ENCODE results near the gene TJAP1.

The TJAP1 gene

DNA sequence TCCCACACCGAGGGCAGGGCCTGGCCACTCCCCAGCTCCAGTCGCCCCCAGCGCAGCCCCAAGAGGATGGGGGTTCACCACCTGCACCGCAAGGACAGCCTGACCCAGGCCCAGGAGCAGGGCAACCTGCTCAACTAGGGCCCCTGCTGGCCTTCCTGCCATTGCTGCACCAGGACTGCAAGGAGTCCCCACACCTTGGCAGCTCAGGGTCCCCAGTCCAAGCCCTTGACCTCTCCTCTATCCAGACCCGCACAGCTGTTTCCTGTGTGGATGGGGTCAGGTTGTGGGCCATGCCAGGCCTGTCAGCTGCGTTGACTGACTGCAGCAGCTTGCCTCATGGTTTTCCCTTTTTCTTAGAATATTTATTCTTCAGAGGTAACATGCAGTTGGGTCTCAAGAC lies 28.3 kb downstream of the TJAP1 start:
- Histone ChIP-seq H3K27ac (ENCODE audit: low read length, poor library complexity, severe bottlenecking) (no peak overlapping the region), H3K36me3 (ENCODE audit: control insufficient read depth in 1 of 2, insufficient read depth in 2 of 2, low read depth in 1 of 2, low read length in 2 of 2) (peaks cover 50 to 52% of the 10 kb centered on the region in 2 experiments), H3K9ac (ENCODE audit: low read length) (no peak overlapping the region), H3K4me1 (ENCODE audit: control insufficient read depth, insufficient read depth, low read depth, low read length) (peaks cover 14% of the 10 kb centered on the region), H2BK12ac (ENCODE audit: low read length in 2 of 2) (no peak overlapping the region), H3K14ac (ENCODE audit: low read length in 2 of 2) (no peak overlapping the region), H3K18ac (ENCODE audit: low read depth in 1 of 2, low read length in 2 of 2) (no peak overlapping the region), H3K27me3 (ENCODE audit: control insufficient read depth in 1 of 2, insufficient read depth in 1 of 2, low read length in 2 of 2) (peaks cover 0 to 19% of the 10 kb centered on the region in 2 experiments), H3K23ac (ENCODE audit: low read length in 2 of 2) (no peak overlapping the region), H3K4ac (ENCODE audit: low read depth in 1 of 2, low read length in 2 of 2) (no peak overlapping the region), H2AFZ (ENCODE audit: low read depth, low read length) (no peak overlapping the region), H2BK120ac (ENCODE audit: low read depth, low read length) (no peak overlapping the region), H4K91ac (ENCODE audit: low read length) (no peak overlapping the region), H4K8ac (ENCODE audit: low read length) (no peak overlapping the region), H3K4me2 (ENCODE audit: low read length, poor library complexity, severe bottlenecking) (no peak overlapping the region), H3K4me3 (ENCODE audit: insufficient read depth in 1 of 2, low read depth in 1 of 2, low read length in 2 of 2) (no peak overlapping the region), H2BK5ac (ENCODE audit: low read depth, low read length, poor library complexity, severe bottlenecking) (no peak overlapping the region), H2BK15ac (ENCODE audit: low read depth, poor library complexity, severe bottlenecking) (no peak overlapping the region), H3K79me1 (replicated peaks; ENCODE audit: low read length, poor library complexity, severe bottlenecking) (no peaks in the 10 kb centered on the region), H3K9me3 (ENCODE audit: control insufficient read depth, low read length) (no peaks in the 10 kb centered on the region), H2AK5ac (ENCODE audit: low read length, severe bottlenecking) (no peak overlapping the region)
- 91% methylated on average over 5 of the region's 6 CpGs for WGBS
- no peak for DNase-seq

DNA sequence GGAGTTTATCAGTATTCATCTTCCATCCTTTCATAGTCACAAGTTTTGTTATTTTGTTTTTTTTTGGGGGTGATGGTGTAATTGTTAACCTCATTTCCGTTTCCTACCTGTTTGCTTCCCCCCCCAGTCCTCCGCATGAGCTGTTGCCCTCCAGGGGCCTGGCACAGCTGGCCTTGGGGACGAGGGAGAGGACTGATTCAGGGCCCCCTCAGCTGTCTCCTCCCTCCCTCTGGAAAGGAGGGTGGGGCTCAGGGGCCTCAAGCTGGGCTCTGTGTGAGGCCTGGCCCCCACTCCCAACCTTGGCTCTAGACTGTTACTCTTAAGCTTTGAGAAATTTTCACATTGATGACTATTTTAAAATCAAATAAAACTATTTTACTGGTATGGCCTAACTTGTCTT lies 28.8 kb downstream of the TJAP1 start:
- H3K4me1 ChIP-seq (ENCODE audit: control insufficient read depth, insufficient read depth, low read depth, low read length): peaks cover 16% of the 10 kb centered on the region
- H2BK120ac ChIP-seq (ENCODE audit: low read depth, low read length): no peak overlapping the region
- no peak overlapping the region for H4K8ac ChIP-seq (ENCODE audit: low read length)
- H2BK12ac ChIP-seq (ENCODE audit: low read length in 2 of 2): no peak overlapping the region
- H3K4ac ChIP-seq (ENCODE audit: low read depth in 1 of 2, low read length in 2 of 2): no peak overlapping the region
- H2BK15ac ChIP-seq (ENCODE audit: low read depth, poor library complexity, severe bottlenecking): no peak overlapping the region
- no peak for DNase-seq
- H2BK5ac ChIP-seq (ENCODE audit: low read depth, low read length, poor library complexity, severe bottlenecking): no peak overlapping the region
- H2AK5ac ChIP-seq (ENCODE audit: low read length, severe bottlenecking): no peak overlapping the region
- no peak overlapping the region for H3K4me2 ChIP-seq (ENCODE audit: low read length, poor library complexity, severe bottlenecking)
- peaks cover 0 to 19% of the 10 kb centered on the region in 2 experiments for H3K27me3 ChIP-seq (ENCODE audit: control insufficient read depth in 1 of 2, insufficient read depth in 1 of 2, low read length in 2 of 2)
- no peak overlapping the region for H3K18ac ChIP-seq (ENCODE audit: low read depth in 1 of 2, low read length in 2 of 2)
- no peak overlapping the region for H3K14ac ChIP-seq (ENCODE audit: low read length in 2 of 2)
- no peak overlapping the region for H3K27ac ChIP-seq (ENCODE audit: low read length, poor library complexity, severe bottlenecking)
- H3K36me3 ChIP-seq (ENCODE audit: control insufficient read depth in 1 of 2, insufficient read depth in 2 of 2, low read depth in 1 of 2, low read length in 2 of 2): peaks cover 50 to 51% of the 10 kb centered on the region in 2 experiments
- no peak overlapping the region for H2AFZ ChIP-seq (ENCODE audit: low read depth, low read length)
- 80% methylated on average over 3 of the region's 3 CpGs for WGBS
- H3K4me3 ChIP-seq (ENCODE audit: insufficient read depth in 1 of 2, low read depth in 1 of 2, low read length in 2 of 2): no peak overlapping the region
- no peaks in the 10 kb centered on the region for H3K79me1 ChIP-seq (replicated peaks; ENCODE audit: low read length, poor library complexity, severe bottlenecking)
- H3K23ac ChIP-seq (ENCODE audit: low read length in 2 of 2): no peak overlapping the region
- H4K91ac ChIP-seq (ENCODE audit: low read length): peak overlapping the region; percentile 28
- peak overlapping the region; percentile 63 for H3K9ac ChIP-seq (ENCODE audit: low read length)
- H3K9me3 ChIP-seq (ENCODE audit: control insufficient read depth, low read length): no peaks in the 10 kb centered on the region

DNA sequence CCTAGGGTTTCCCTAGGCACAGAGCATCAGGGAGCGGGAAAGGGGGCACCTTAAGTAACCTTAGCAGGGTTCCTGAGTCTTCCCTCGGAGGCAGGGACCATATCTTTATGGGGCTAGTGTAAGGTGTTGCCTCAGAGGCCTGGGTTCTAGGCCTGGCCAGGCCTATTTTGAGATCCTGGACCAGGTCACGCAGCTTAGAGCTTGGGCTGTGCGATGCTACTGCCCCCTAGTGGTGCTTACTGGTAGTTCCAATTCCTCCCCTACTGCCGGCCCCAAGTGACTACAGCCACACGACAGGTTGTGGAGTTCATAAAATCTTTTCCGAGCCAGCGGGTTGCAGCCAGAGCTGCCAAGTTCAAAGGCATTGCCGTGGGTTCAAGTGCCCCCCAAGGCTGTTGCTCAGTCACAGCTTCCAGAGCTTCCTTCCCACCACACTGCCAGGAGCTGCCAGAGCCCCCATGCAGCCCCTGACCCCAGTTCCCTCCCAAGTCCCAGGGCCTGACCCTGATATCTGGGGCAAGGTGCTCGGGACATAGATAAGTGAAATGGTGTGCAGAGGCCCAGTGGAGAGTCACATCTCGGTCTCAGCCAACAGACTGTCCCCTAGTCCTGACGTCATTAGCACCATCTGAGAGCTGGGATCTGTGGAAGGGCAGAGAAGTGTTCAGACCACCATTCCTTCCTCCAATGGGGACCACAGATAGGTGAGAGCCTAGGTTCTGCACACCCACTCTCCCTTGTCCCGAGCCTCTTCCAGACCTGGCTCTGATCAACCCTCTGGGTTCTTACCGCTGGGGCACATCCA lies 29.5 kb downstream of the TJAP1 start:
- Histone ChIP-seq H3K4me2 (ENCODE audit: low read length, poor library complexity, severe bottlenecking) (no peak overlapping the region), H4K8ac (ENCODE audit: low read length) (no peak overlapping the region), H3K9me3 (ENCODE audit: control insufficient read depth, low read length) (no peaks in the 10 kb centered on the region), H2AK5ac (ENCODE audit: low read length, severe bottlenecking) (no peak overlapping the region), H3K27ac (ENCODE audit: low read length, poor library complexity, severe bottlenecking) (no peak overlapping the region), H3K23ac (ENCODE audit: low read length in 2 of 2) (no peak overlapping the region), H3K14ac (ENCODE audit: low read length in 2 of 2) (no peak overlapping the region), H2BK120ac (ENCODE audit: low read depth, low read length) (no peak overlapping the region), H3K18ac (ENCODE audit: low read depth in 1 of 2, low read length in 2 of 2) (no peak overlapping the region), H3K4me1 (ENCODE audit: control insufficient read depth, insufficient read depth, low read depth, low read length) (peaks cover 16% of the 10 kb centered on the region), H3K79me1 (replicated peaks; ENCODE audit: low read length, poor library complexity, severe bottlenecking) (no peaks in the 10 kb centered on the region), H2BK15ac (ENCODE audit: low read depth, poor library complexity, severe bottlenecking) (no peak overlapping the region), H3K36me3 (ENCODE audit: control insufficient read depth in 1 of 2, insufficient read depth in 2 of 2, low read depth in 1 of 2, low read length in 2 of 2) (peaks cover 51 to 52% of the 10 kb centered on the region in 2 experiments), H2BK12ac (ENCODE audit: low read length in 2 of 2) (no peak overlapping the region), H3K4me3 (ENCODE audit: insufficient read depth in 1 of 2, low read depth in 1 of 2, low read length in 2 of 2) (no peak overlapping the region), H2BK5ac (ENCODE audit: low read depth, low read length, poor library complexity, severe bottlenecking) (no peak overlapping the region), H3K4ac (ENCODE audit: low read depth in 1 of 2, low read length in 2 of 2) (no peak overlapping the region), H4K91ac (ENCODE audit: low read length) (no peak overlapping the region), H3K9ac (ENCODE audit: low read length) (peak overlapping the region; percentile 63), H3K27me3 (ENCODE audit: control insufficient read depth in 1 of 2, insufficient read depth in 1 of 2, low read length in 2 of 2) (peaks cover 0 to 19% of the 10 kb centered on the region in 2 experiments), H2AFZ (ENCODE audit: low read depth, low read length) (no peak overlapping the region)
- DNase-seq: peak; percentile 84
- 36% methylated on average over 14 of the region's 14 CpGs for WGBS

DNA sequence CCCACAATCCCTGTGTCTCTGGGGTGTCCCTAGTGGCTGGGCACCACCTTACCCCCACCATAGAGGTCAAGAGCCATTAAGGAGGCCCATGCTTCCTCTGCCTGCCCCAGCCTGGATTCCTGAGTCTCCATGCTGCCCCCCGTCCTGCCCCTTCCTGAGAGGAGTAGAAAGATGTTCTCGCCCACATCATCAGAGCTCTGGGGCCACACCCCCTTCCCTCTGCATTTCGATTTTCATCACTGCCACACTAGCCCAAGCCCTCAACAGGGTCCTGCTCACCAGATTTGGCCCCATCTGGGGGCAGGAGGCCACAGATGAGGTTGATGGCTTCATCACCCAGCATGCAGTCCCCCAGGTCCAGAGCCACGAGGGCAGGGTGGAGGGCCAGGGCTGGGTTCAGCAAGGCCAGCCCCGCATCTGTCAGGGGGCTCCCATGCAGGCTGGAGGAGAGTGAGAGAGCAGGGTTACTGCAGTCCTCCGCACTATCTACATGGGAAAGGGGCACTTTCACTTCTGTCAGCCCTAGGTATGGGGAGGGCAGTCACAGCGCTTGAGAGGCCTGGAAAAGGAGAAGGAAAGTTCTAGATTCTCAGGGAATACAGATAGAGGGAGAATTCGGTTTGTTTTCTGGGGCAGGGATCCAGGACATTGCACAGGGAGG lies 31.2 kb downstream of the TJAP1 start:
- H3K4me1 ChIP-seq (ENCODE audit: control insufficient read depth, insufficient read depth, low read depth, low read length): peaks cover 16% of the 10 kb centered on the region
- no peak overlapping the region for H3K27ac ChIP-seq (ENCODE audit: low read length, poor library complexity, severe bottlenecking)
- H2BK12ac ChIP-seq (ENCODE audit: low read length in 2 of 2): no peak overlapping the region
- H3K4ac ChIP-seq (ENCODE audit: low read depth in 1 of 2, low read length in 2 of 2): no peak overlapping the region
- peaks cover 52 to 53% of the 10 kb centered on the region in 2 experiments for H3K36me3 ChIP-seq (ENCODE audit: control insufficient read depth in 1 of 2, insufficient read depth in 2 of 2, low read depth in 1 of 2, low read length in 2 of 2)
- no peaks in the 10 kb centered on the region for H3K9me3 ChIP-seq (ENCODE audit: control insufficient read depth, low read length)
- H3K79me1 ChIP-seq (replicated peaks; ENCODE audit: low read length, poor library complexity, severe bottlenecking): peaks cover 9% of the 10 kb centered on the region
- H2AK5ac ChIP-seq (ENCODE audit: low read length, severe bottlenecking): no peak overlapping the region
- H3K9ac ChIP-seq (ENCODE audit: low read length): peak overlapping the region; percentile 67
- 82% methylated on average over 8 of the region's 8 CpGs for WGBS
- no peak overlapping the region for H2BK120ac ChIP-seq (ENCODE audit: low read depth, low read length)
- no peak overlapping the region for H3K14ac ChIP-seq (ENCODE audit: low read length in 2 of 2)
- H2BK15ac ChIP-seq (ENCODE audit: low read depth, poor library complexity, severe bottlenecking): no peak overlapping the region
- no peak overlapping the region for H3K23ac ChIP-seq (ENCODE audit: low read length in 2 of 2)
- peak overlapping the region; percentile 20 for H4K8ac ChIP-seq (ENCODE audit: low read length)
- H2BK5ac ChIP-seq (ENCODE audit: low read depth, low read length, poor library complexity, severe bottlenecking): no peak overlapping the region
- H2AFZ ChIP-seq (ENCODE audit: low read depth, low read length): no peak overlapping the region
- H4K91ac ChIP-seq (ENCODE audit: low read length): no peak overlapping the region
- H3K27me3 ChIP-seq (ENCODE audit: control insufficient read depth in 1 of 2, insufficient read depth in 1 of 2, low read length in 2 of 2): peaks cover 0 to 19% of the 10 kb centered on the region in 2 experiments
- DNase-seq: no peak
- no peak overlapping the region for H3K18ac ChIP-seq (ENCODE audit: low read depth in 1 of 2, low read length in 2 of 2)
- H3K4me3 ChIP-seq (ENCODE audit: insufficient read depth in 1 of 2, low read depth in 1 of 2, low read length in 2 of 2): peak overlapping the region in 1 of 2 experiments; percentile 76
- H3K4me2 ChIP-seq (ENCODE audit: low read length, poor library complexity, severe bottlenecking): no peak overlapping the region

Measured in mesenchymal stem cell (in vitro differentiated cells and primary cell).